G401 (cell line): ENCODE results near the gene FAM78B. TPM values are rescaled to one million over a fixed set of nuclear protein-coding genes. Genes with fewer than 3 reads are reported as not detected.
A peak's percentile ranks its signal among the peaks of the same experiment; 100 is the strongest.

ENCODE experiments used
- DNase-seq: peaks from one replicate; pipeline ENCODE4 v3.0.0-alpha.2; 2015; ENCODE audit warnings: low spot score
- in situ Hi-C: cut with HindIII; loops from 2 replicates; pipeline ENCODE4 v1.10.0; 2016; ENCODE audit warnings: low sequenced_read_pairs, mixed read lengths
- total RNA-seq: library from RNA; depleted of rRNA; stranded (reverse); fragments of >200 nt; shearing (Covaris generic); gene quantifications from 2 replicates; pipeline ENCODE4 v1.2.3, GENCODE V29; 2014

FAM78B gene
- total RNA-seq, 1 experiment from 2014 or later: not detected

- in situ Hi-C loops: no loop called here
- DNase-seq: no peak
These were observed 85.6 kb downstream of the FAM78B start for GRCh38 chr1:166080967-166081870.

DNA sequence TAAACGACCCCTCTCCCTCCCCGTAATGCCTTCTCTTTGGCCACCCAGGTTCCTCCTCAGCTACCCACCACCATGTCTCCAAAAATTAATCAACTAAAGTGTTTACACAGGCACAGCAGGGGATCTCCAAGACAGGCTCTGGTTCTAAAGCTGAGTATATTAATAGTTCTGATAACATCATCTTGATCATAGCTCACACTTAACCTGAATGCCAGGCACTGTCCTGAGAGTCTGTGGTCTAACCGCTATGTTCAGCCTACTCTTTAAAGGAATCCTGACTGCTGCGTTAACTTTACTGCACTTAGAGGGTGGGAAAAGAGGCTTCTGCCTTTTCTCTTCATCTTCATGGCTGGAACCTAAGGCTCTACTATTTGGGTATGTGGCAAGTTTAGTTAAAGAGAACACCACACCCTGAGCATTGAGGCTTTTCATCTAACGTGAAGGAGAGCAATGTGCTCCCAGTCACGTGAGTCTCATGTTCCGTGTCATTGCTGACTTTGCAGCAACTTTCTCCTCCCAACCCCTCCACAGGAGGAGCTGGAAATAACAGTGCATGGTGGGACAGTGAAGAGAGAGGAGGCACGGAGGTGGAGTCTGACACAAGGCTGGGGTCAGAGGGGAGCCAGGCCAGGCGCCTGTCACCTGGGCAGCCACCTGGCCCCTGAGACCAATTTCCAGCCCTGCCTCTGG is 86.4 kb downstream of the FAM78B start:
- in situ Hi-C loops: no loop called here
- DNase-seq: no peak

DNA sequence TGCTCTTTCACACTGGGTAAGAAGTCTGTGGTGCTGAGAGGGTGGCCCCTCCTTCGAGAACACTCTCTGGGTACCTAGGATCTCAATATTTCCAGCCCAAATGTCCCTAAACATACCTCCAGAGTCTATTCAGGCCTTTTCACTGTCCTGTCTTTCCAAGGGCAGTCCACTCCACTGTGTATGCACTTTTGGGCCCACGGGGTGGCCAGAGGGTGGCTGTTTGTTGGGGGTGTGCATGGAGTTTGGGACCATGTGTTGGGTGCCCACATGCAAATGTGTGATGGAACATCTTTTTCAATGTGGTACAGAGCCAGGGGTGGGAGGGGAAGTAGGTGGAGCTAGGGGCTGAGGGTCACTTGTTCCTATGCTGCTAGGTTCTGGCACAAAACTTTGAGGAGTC is 87.5 kb downstream of the FAM78B start:
- no peak for DNase-seq
- in situ Hi-C loops: no loop called here

GRCh38 chr1:166073489-166073888 is 93.3 kb downstream of the FAM78B start:
- in situ Hi-C loops: no loop called here
- no peak for DNase-seq

DNA sequence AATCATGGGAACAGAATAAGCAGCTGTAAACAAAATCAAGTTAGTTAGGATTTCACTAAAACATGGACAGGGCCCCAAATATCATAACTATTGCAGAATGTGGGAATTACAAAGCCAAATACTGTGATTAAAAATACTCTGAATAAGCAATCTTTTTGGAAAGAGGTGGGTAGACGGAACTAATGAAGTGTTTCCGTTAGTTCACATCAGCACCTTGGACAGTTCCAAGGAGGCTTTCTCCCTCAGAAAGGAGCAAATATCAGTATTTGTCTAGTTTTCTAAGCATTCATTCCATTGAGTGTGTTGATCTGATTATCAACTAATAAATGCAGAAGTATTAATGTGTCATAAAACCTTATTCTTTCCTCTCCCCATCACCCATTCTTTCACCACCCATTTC is 97.4 kb downstream of the FAM78B start:
- in situ Hi-C loops: no loop called here

DNA sequence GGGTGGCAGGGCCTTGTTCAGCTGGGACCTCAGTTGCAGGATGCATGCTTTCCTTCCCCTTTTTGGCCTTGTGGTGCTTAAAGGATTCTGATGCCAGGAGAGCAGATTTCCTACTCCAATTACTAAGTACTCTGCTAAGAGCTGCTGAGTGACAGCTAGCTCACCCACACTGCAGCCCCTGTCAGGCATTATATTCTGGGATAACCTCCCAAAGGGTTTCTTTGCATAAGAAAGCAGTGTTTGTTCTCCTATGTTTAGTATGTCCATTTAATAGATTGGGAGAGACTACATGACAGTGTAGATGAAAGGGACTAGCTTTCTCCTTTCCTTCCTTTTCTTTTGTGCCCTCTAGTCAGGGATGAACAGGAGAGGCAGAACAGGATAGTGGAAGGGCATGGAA is 100.7 kb downstream of the FAM78B start:
- in situ Hi-C loops: no loop called here

More for the DNA sequence above, 97.4 kb downstream of the FAM78B start:
- no peak for DNase-seq

GRCh38 chr1:166064951-166065350 is 101.8 kb downstream of the FAM78B start:
- DNase-seq: no peak
- in situ Hi-C loops: no loop called here

More for the DNA sequence above, 100.7 kb downstream of the FAM78B start:
- DNase-seq: no peak

- in situ Hi-C loops: no loop called here
- no peak for DNase-seq
These were observed 102.4 kb downstream of the FAM78B start for GRCh38 chr1:166064313-166064926.

DNA sequence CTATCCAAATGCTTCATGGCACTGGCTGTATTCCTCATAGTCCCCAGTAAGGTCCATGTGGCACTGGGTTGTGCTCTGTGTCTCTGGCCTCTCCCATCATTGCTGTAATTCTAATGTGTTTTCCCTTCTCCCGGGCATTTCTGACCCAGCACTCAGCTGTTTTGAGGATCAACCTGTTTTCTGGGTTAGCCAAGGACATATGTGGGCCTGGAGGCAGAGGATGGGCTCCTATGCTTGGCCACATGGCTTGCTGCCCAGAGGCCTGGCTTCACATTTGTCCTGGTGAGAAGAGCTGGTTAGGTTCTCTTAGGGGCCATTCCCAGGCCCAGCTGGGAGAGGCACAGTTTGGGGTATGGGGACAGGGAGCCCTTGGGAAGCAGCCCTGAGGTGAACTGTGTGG is 103.1 kb downstream of the FAM78B start:
- in situ Hi-C loops: no loop called here
- DNase-seq: peak; percentile 87

GRCh38 chr1:166062421-166063070 is 104.3 kb downstream of the FAM78B start:
- no peak for DNase-seq
- in situ Hi-C loops: no loop called here

GRCh38 chr1:166057650-166058049 is 109.2 kb downstream of the FAM78B start:
- in situ Hi-C loops: no loop called here
- no peak for DNase-seq

- DNase-seq: no peak
- in situ Hi-C loops: no loop called here
These were observed 113.4 kb downstream of the FAM78B start for GRCh38 chr1:166053395-166053794.

DNA sequence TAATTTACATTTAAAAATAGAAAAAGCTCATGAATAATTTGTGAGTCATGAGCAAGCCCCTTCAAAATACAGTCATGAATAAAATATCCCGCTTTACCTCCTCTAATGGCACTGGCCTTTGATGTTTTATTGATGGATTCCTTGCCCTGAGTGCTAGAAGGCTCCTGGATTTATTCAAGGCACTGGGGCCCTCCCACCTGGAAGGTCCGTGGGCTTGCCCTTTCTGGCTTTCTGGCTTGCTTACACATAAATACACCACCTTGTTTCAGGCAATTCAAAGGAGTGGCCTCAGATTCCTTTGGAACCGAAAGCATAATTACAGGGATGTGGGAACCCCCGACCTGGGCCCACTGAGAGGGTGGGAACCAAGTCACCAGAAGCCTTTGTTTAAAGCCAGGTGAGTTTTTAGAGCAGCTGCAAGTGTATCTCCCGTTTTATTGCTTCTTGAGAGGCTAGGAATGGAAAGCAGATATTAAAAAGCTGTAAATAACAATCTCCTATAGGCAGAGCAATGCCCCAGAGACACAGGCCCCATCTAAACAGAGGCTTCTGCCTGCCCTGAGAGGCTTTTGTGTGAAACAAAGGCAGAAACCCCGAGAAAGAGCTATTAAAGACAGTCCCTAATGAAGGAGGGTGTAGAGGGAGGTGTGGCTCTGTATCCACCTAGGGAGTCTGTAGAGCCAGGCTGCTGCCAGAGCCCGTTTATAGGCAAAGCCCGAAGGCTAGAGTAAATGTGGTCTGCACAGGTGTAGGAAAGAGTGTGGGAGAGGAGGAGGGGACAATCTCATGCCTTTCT is 126.4 kb downstream of the FAM78B start:
- in situ Hi-C loops: no loop called here
- DNase-seq: no peak

- no peak for DNase-seq
- in situ Hi-C loops: no loop called here
These were observed 127.2 kb downstream of the FAM78B start for GRCh38 chr1:166039436-166040201.

DNA sequence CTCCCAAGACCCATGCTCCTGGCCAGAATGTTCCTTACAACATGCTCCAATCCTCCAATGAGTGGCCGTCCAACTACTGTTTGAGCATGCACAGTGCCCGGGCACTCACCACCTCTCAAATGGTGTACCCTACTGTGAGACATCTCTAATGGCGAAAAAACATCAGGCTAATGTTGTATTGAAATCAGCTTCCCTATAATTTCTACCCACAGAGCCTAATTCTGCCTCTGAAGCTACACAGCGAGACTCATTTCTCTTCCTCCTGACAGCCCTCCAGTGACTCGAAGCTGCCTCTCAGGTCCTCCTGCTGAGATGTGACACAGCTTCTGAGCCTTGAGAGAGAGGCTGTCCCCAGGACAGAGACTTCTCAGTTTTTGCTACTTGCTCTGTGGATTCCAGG is 130.7 kb downstream of the FAM78B start:
- in situ Hi-C loops: no loop called here

DNA sequence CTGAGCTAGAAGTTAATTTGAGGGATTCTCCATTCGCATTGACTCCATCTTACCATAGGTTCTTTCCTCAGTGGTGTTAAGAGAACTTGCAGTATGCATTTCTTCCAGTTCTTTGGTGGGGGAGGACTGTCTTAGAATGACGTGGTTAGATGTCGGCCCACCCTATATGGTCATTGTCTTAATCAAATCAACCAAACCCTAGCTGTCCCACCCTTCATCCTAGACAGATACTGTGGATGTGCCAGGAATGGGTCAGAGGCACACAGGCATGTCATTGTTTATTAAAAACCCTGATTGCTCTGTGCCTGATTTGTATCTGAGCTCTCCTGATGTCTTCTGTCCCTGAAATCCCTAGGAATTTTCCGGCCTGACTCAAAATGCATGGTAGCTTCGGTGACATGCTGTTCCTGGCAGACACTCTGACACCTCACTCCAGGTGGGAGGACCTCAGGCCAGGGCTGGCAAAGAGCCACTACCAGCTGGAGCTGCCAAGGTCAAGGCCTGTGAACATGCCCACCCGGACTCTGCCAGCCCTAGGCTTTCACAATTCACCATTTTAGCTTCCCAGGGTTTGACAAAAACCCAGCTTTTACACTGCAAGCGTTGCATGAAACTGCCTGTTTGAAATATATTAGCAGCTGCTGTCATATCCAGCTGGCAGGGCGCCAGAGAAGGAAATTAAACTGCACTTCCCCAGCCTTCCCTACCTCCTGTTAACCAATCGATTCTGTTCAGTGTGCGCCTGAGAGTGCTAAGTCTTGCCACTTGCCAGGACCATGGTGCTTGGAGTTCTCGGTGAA is 134.0 kb downstream of the FAM78B start:
- peak; percentile 98 for DNase-seq
- in situ Hi-C loops: no loop called here

More for the DNA sequence above, 130.7 kb downstream of the FAM78B start:
- DNase-seq: peak; percentile 31

GRCh38 chr1:166031932-166032571 is 134.7 kb downstream of the FAM78B start:
- no peak for DNase-seq
- in situ Hi-C loops: no loop called here
